Natural killer cell (primary cell): Measurements from ENCODE around the gene EME1. TPM values are rescaled to one million over a fixed set of nuclear protein-coding genes. Genes with fewer than 3 reads are reported as not detected.

Experiments
- ATAC-seq, 3 donors: fragments of 150-1000 bp in 2 of 3; fragments of 200-7000 bp in 1 of 3; cut with Tn5 transposase; 1 replicate in 1 of 3; 2 replicates in 2 of 3; pipeline ENCODE4 v1.10.0; 2021; ENCODE audit warnings: mild to moderate bottlenecking in 2 of 3, moderate library complexity in 2 of 3
- DNase-seq, 2 donors: peaks; one replicate each; pipeline versions ENCODE4 v3.0.0 to v3.0.0-alpha.2; 2013 to 2021; ENCODE audit warnings: mixed read lengths in 1 of 2
- H3K27ac ChIP-seq: one replicate; pipeline ENCODE4 v1.5.1; 2013; ENCODE audit warnings: mild to moderate bottlenecking, low read length
- H3K27me3 ChIP-seq: one replicate; pipeline ENCODE4 v1.6.1; 2013; ENCODE audit warnings: low read length; ENCODE audit not compliant: control insufficient read depth, insufficient read depth
- H3K36me3 ChIP-seq: one replicate; pipeline ENCODE4 v1.6.1; 2013; ENCODE audit warnings: low read length; ENCODE audit not compliant: control insufficient read depth, insufficient read depth
- H3K4me1 ChIP-seq: one replicate; pipeline ENCODE4 v1.6.1; 2013; ENCODE audit warnings: low read length; ENCODE audit not compliant: control insufficient read depth, insufficient read depth
- H3K4me3 ChIP-seq: one replicate; pipeline ENCODE4 v1.5.1; 2013; ENCODE audit warnings: low read length
- H3K9me3 ChIP-seq: one replicate; pipeline ENCODE4 v1.6.1; 2013; ENCODE audit warnings: low read length; ENCODE audit not compliant: control insufficient read depth, insufficient read depth
- H3K27ac Mint-ChIP-seq, 2 donors: one replicate each; pipeline ENCODE4 v1.8.0; 2022; ENCODE audit warnings: mild to moderate bottlenecking in 2 of 2, mixed read lengths in 2 of 2, moderate library complexity in 1 of 2
- H3K27me3 Mint-ChIP-seq, 2 donors: one replicate each; pipeline ENCODE4 v1.8.0; 2022; ENCODE audit warnings: low read depth in 2 of 2, mixed read lengths in 2 of 2
- H3K36me3 Mint-ChIP-seq: one replicate; pipeline ENCODE4 v1.8.0; 2022; ENCODE audit warnings: mixed read lengths
- H3K4me1 Mint-ChIP-seq, 2 donors: one replicate each; pipeline ENCODE4 v1.8.0; 2022; ENCODE audit warnings: mixed read lengths in 2 of 2
- H3K4me3 Mint-ChIP-seq: one replicate; pipeline ENCODE4 v1.8.0; 2022; ENCODE audit warnings: mild to moderate bottlenecking, moderate library complexity, mixed read lengths
- H3K9me3 Mint-ChIP-seq, 2 donors: one replicate each; pipeline ENCODE4 v1.8.0; 2022; ENCODE audit warnings: mixed read lengths in 2 of 2
- WGBS: methylation state at CpG from one replicate; pipeline ENCODE4 v1.1.7; 2013; ENCODE audit warnings: missing lambda C conversion rate; ENCODE audit not compliant: insufficient coverage; 5-methylcytosine and 5-hydroxymethylcytosine counted together
- intact Hi-C: fragments of 100-400 bp; cut with micrococcal nuclease; formaldehyde crosslinking; loops from one replicate; pipeline ENCODE4 v1.14.2; 2022
- total RNA-seq, 4 donors: library from RNA; stranded (reverse); fragments of 120-200 nt in 1 of 4; gene quantifications; one replicate each; pipeline versions ENCODE4 v1.2.3 to v1.2.4, GENCODE V29; 2013 to 2022
- TF ChIP-seq, protein P1 (sequence below): fragments of 200-600 bp; IDR thresholded peaks from one replicate; pipeline ENCODE4 v1.8.0; 2022; ENCODE audit warnings: antibody characterized with exemption

EME1 gene, protein sequence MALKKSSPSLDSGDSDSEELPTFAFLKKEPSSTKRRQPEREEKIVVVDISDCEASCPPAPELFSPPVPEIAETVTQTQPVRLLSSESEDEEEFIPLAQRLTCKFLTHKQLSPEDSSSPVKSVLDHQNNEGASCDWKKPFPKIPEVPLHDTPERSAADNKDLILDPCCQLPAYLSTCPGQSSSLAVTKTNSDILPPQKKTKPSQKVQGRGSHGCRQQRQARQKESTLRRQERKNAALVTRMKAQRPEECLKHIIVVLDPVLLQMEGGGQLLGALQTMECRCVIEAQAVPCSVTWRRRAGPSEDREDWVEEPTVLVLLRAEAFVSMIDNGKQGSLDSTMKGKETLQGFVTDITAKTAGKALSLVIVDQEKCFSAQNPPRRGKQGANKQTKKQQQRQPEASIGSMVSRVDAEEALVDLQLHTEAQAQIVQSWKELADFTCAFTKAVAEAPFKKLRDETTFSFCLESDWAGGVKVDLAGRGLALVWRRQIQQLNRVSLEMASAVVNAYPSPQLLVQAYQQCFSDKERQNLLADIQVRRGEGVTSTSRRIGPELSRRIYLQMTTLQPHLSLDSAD
- total RNA-seq: 1 to 10 TPM; 2.4 to 3.2 (median 2.9) TPM
- 1.1 TPM for total RNA-seq (2013)

- H3K27me3 Mint-ChIP-seq: no peaks in the 10 kb centered on the region
- peaks cover 23 to 25% of the 10 kb centered on the region in 2 donors for H3K4me1 Mint-ChIP-seq
- ATAC-seq (peak; percentile 90 to 92 (median 91)), DNase-seq (peak; percentile 81 to 93)
- peak within 1 kb of the TSS; percentile 100 for H3K27ac Mint-ChIP-seq
- peaks cover 5% of the 10 kb centered on the region for H3K36me3 Mint-ChIP-seq
- Histone ChIP-seq H3K27me3 (no peaks in the 10 kb centered on the region), H3K36me3 (peaks cover 25% of the 10 kb centered on the region), H3K27ac (peak within 1 kb of the TSS; percentile 88), H3K4me3 (peak within 1 kb of the TSS; percentile 91), H3K9me3 (no peaks in the 10 kb centered on the region), H3K4me1 (peaks cover 15% of the 10 kb centered on the region)
- intact Hi-C loops: no loop called here
- peak within 1 kb of the TSS; percentile 100 for H3K4me3 Mint-ChIP-seq
- no peaks in the 10 kb centered on the region for H3K9me3 Mint-ChIP-seq
- WGBS: 3% methylated on average over 42 of the region's 42 CpGs
- TF ChIP-seq, protein P1, sequence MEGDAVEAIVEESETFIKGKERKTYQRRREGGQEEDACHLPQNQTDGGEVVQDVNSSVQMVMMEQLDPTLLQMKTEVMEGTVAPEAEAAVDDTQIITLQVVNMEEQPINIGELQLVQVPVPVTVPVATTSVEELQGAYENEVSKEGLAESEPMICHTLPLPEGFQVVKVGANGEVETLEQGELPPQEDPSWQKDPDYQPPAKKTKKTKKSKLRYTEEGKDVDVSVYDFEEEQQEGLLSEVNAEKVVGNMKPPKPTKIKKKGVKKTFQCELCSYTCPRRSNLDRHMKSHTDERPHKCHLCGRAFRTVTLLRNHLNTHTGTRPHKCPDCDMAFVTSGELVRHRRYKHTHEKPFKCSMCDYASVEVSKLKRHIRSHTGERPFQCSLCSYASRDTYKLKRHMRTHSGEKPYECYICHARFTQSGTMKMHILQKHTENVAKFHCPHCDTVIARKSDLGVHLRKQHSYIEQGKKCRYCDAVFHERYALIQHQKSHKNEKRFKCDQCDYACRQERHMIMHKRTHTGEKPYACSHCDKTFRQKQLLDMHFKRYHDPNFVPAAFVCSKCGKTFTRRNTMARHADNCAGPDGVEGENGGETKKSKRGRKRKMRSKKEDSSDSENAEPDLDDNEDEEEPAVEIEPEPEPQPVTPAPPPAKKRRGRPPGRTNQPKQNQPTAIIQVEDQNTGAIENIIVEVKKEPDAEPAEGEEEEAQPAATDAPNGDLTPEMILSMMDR: no peak
These were observed at the start of gene EME1, which contains the start of gene MRPL27 for GRCh38 chr17:50372758-50373556. EME1 (plus strand) TSS chr17:50373229; CDS start chr17:50375209, 1,980 bp downstream. MRPL27 (minus strand) TSS chr17:50373184; CDS start chr17:50373170, 14 bp downstream.

GRCh38 chr17:50325906-50326305 is 47.1 kb upstream of the EME1 start:
- H3K36me3 ChIP-seq: no peaks in the 10 kb centered on the region
- intact Hi-C loops: no loop called here
- WGBS: 70% methylated on average over 4 of the region's 4 CpGs

GRCh38 chr17:50326831-50327364 is 46.1 kb upstream of the EME1 start:
- no peak overlapping the region for H3K27ac Mint-ChIP-seq
- H3K36me3 ChIP-seq: no peaks in the 10 kb centered on the region
- no peak for ATAC-seq
- DNase-seq: no peak
- peaks cover 2 to 4% of the 10 kb centered on the region in 2 donors for H3K27me3 Mint-ChIP-seq
- intact Hi-C loops: no loop called here
- no peak overlapping the region for H3K4me3 Mint-ChIP-seq
- H3K4me3 ChIP-seq: no peak overlapping the region
- H3K9me3 ChIP-seq: no peaks in the 10 kb centered on the region
- H3K27ac ChIP-seq: no peak overlapping the region
- TF ChIP-seq, protein P1: no peak
- no peaks in the 10 kb centered on the region for H3K9me3 Mint-ChIP-seq
- no peaks in the 10 kb centered on the region for H3K36me3 Mint-ChIP-seq
- 70% methylated on average over 7 of the region's 9 CpGs for WGBS
- H3K4me1 ChIP-seq: no peaks in the 10 kb centered on the region
- H3K27me3 ChIP-seq: no peaks in the 10 kb centered on the region
- no peaks in the 10 kb centered on the region for H3K4me1 Mint-ChIP-seq

More at GRCh38 chr17:50325906-50326305, 47.1 kb upstream of the EME1 start:
- no peaks in the 10 kb centered on the region for H3K36me3 Mint-ChIP-seq
- H3K9me3 Mint-ChIP-seq: no peaks in the 10 kb centered on the region
- no peaks in the 10 kb centered on the region for H3K27me3 ChIP-seq
- H3K4me1 ChIP-seq: no peaks in the 10 kb centered on the region
- ATAC-seq: no peak
- no peak overlapping the region for H3K27ac ChIP-seq
- no peak overlapping the region for H3K4me3 ChIP-seq
- no peak overlapping the region for H3K4me3 Mint-ChIP-seq
- no peak overlapping the region for H3K27ac Mint-ChIP-seq
- H3K27me3 Mint-ChIP-seq: peaks cover 0 to 4% of the 10 kb centered on the region in 2 donors
- DNase-seq: no peak
- no peaks in the 10 kb centered on the region for H3K9me3 ChIP-seq
- no peaks in the 10 kb centered on the region for H3K4me1 Mint-ChIP-seq
- TF ChIP-seq, protein P1: no peak
